Colonic mucosa (tissue), 4 donors: ENCODE data around the gene ATP2A3. TPM values are rescaled to one million over a fixed set of nuclear protein-coding genes. Genes with fewer than 3 reads are reported as not detected.
A peak's percentile ranks its signal among the peaks of the same experiment; 100 is the strongest.

Experiments
- DNase-seq: peaks from one replicate; pipeline ENCODE4 v3.0.0-alpha.2; 2020
- H3K27ac ChIP-seq: fragments of 200-600 bp; one replicate; pipeline ENCODE4 v1.8.0; 2021
- H3K27me3 ChIP-seq: fragments of 200-600 bp; one replicate; pipeline ENCODE4 v1.8.0; 2021
- H3K36me3 ChIP-seq: fragments of 200-600 bp; one replicate; pipeline ENCODE4 v1.8.0; 2021
- H3K4me1 ChIP-seq: fragments of 200-600 bp; one replicate; pipeline ENCODE4 v1.8.0; 2021; ENCODE audit warnings: mild to moderate bottlenecking
- H3K4me3 ChIP-seq: fragments of 200-600 bp; one replicate; pipeline ENCODE4 v1.8.0; 2021
- H3K9ac ChIP-seq, 2 donors: one replicate each; pipeline ENCODE4 v1.7.0; 2013; ENCODE audit warnings: control low read depth in 2 of 2, low read depth in 2 of 2, low read length in 2 of 2
- H3K9me3 ChIP-seq: fragments of 200-600 bp; one replicate; pipeline ENCODE4 v1.8.0; 2021
- CTCF ChIP-seq: fragments of 200-600 bp; IDR thresholded peaks from one replicate; pipeline ENCODE4 v1.8.0; 2022; ENCODE audit warnings: antibody characterized with exemption, mild to moderate bottlenecking
- intact Hi-C: fragments of 100-400 bp; cut with DNase I; formaldehyde crosslinking; loops from one replicate; pipeline ENCODE4 v1.14.1; 2022
- total RNA-seq, 2 donors: library from RNA; stranded (reverse); fragmentation: NEBNext Ultra II Directional in 1 of 2; extraction: Animal tissue kit (Norgen Biotek cat#: 25700) in 1 of 2; gene quantifications; one replicate each; pipeline ENCODE4 v1.2.1, GENCODE V29; 2021
- donor health status: healthy.
- donor health status: DM: no; HTN: no; CAD: no.
- donor health status: DM: no; HTN: no; CAD: no.

ATP2A3 gene
- total RNA-seq, 2 donors from 2014 or later: 197 to 308 TPM

DNA sequence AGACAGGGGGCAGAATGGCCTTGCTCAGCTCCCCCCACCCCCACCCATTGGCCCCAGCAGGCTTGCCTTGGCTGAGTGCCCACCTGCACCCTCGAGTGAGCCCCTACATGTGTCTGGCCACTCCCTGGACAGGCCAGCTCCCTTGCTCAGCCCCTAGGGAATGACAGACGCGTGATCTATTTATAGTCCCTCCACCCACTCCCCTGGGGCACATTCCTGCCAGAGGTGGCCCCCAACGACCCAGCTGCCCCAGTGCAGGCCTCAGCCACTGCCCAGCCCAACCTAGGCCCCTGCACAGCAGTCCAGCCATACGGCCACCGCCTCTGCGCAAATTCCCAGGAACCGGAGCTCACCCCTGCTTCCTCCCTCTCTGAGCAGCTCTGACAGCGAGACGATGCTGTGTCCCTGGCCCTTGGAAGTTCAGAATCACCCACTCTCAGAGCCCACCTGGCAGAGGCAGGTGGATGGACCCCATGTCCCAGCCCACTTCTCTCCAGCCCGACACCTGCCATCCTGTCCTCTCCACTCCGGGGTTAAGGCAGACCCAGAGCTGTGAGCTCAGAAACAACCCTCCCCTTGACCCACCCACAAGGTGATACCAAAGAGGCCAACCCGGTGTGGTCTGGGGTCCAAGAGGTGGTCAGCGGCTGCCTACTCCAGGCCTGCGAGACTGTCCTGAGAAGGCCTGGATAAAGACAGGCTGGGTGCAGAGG, 36.5 kb downstream of the ATP2A3 start:
- intact Hi-C loops: no loop called here
- TF ChIP-seq CTCF: no peak
- Histone ChIP-seq H3K4me3 (no peak overlapping the region), H3K9ac (no peak overlapping the region), H3K9me3 (no peaks in the 10 kb centered on the region), H3K27me3 (no peaks in the 10 kb centered on the region), H3K4me1 (no peaks in the 10 kb centered on the region), H3K27ac (no peak overlapping the region), H3K36me3 (peaks cover 4% of the 10 kb centered on the region)
- no peak for DNase-seq

DNA sequence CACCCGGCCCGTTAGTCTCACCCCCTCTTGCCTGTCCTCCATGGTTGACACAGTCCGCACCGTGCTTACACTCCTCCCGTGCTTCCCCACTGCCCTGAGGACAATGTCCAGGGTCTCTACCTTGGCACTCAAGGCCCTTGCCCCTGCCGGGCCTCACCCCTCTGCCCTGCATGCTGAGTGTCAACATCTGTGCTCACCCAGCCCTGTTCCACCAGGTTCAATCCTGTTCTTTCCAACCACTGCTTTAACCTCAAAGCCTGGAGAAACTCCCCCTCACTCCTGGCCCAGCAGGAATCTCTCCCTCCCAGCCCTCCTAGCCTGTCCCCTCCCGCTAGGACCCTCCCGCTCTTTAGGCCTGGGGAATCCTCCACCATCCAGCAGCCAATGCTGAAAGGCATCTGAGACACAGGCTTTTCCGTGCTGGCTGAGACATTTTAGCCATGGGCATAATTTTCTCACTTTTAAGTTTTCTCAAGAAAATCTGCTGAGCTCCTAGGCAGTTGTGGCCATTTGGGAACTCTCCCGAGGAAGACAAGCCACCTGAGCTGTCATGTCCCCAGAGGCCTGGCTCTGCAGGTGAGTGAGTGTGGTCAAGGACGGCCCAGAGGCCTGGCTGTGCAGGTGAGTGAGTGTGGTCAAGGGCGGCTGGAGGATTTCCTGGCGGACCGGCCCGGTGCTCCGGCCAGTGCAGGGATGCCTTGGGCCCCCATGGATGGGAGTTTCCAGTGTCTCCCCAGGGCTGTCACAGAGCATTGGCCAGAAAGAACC, 37.2 kb downstream of the ATP2A3 start:
- no peak for DNase-seq
- Histone ChIP-seq H3K36me3 (no peaks in the 10 kb centered on the region), H3K27me3 (no peaks in the 10 kb centered on the region), H3K4me1 (no peaks in the 10 kb centered on the region), H3K9ac (no peak overlapping the region), H3K9me3 (no peaks in the 10 kb centered on the region), H3K27ac (no peak overlapping the region), H3K4me3 (no peak overlapping the region)
- intact Hi-C loops: no loop called here
- TF ChIP-seq CTCF: no peak

GRCh38 chr17:3925684-3926485, 38.4 kb downstream of the ATP2A3 start:
- no peaks in the 10 kb centered on the region for H3K27me3 ChIP-seq
- TF ChIP-seq CTCF: no peak
- no peaks in the 10 kb centered on the region for H3K4me1 ChIP-seq
- DNase-seq: no peak
- H3K4me3 ChIP-seq: no peak overlapping the region
- no peaks in the 10 kb centered on the region for H3K9me3 ChIP-seq
- H3K27ac ChIP-seq: no peak overlapping the region
- H3K36me3 ChIP-seq: no peaks in the 10 kb centered on the region
- intact Hi-C loops: no loop called here
- H3K9ac ChIP-seq: peak overlapping the region; percentile 16 to 21

- no peaks in the 10 kb centered on the region for H3K9me3 ChIP-seq
- H3K4me3 ChIP-seq: no peak overlapping the region
- H3K27me3 ChIP-seq: no peaks in the 10 kb centered on the region
- intact Hi-C loops: no loop called here
- no peaks in the 10 kb centered on the region for H3K4me1 ChIP-seq
- peak; percentile 40 for DNase-seq
- H3K36me3 ChIP-seq: no peaks in the 10 kb centered on the region
- peak overlapping the region; percentile 16 to 19 for H3K9ac ChIP-seq
- peak overlapping the region; percentile 20 for H3K27ac ChIP-seq
- no peak for TF ChIP-seq CTCF
Observed at GRCh38 chr17:3924512-3925350, 39.5 kb downstream of the ATP2A3 start.
